ENCODE results near the gene MRPL27.

DNA sequence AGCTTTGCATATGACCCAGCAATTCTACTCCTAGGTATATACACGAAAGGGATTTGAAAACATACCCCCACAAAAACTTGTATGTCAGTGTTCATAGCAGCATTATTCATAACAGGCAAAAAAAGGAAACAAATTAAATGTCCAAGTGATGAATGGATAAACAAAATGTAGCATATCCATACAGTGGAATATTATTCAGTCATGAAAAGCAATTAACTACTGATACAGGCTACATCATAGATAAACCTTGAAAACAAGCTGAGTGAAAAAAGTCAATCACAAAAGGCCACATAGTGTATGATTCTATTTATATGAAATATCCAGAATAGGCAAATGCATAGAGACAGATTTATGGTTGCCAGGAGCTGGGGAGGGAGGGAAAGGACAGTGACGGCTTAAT is 721 bp upstream of the MRPL27 start:
- TF ChIP-seq EZH2 (IDR thresholded peaks at IDR 0.05; ENCODE audit: borderline replicate concordance, low read length): no peak
- TF ChIP-seq, protein P1, sequence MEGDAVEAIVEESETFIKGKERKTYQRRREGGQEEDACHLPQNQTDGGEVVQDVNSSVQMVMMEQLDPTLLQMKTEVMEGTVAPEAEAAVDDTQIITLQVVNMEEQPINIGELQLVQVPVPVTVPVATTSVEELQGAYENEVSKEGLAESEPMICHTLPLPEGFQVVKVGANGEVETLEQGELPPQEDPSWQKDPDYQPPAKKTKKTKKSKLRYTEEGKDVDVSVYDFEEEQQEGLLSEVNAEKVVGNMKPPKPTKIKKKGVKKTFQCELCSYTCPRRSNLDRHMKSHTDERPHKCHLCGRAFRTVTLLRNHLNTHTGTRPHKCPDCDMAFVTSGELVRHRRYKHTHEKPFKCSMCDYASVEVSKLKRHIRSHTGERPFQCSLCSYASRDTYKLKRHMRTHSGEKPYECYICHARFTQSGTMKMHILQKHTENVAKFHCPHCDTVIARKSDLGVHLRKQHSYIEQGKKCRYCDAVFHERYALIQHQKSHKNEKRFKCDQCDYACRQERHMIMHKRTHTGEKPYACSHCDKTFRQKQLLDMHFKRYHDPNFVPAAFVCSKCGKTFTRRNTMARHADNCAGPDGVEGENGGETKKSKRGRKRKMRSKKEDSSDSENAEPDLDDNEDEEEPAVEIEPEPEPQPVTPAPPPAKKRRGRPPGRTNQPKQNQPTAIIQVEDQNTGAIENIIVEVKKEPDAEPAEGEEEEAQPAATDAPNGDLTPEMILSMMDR (IDR thresholded peaks at IDR 0.05; ENCODE audit: low read length): no peak

All from OCI-LY1 (cell line).